Adipocyte (in vitro differentiated cells): ENCODE data around the gene LRRC8D.

Experiments
- DNase-seq: peaks from one replicate; pipeline ENCODE4 v3.0.0-alpha.2; 2015; ENCODE audit warnings: low read depth
- H3K27me3 ChIP-seq: replicated peaks from 2 replicates; pipeline ENCODE4 v1.7.0; 2013; ENCODE audit warnings: mild to moderate bottlenecking, low read length, moderate library complexity; ENCODE audit not compliant: control insufficient read depth, insufficient read depth
- H3K36me3 ChIP-seq: 2 replicates; pipeline ENCODE4 v1.7.0; 2013; ENCODE audit warnings: low read length, mild to moderate bottlenecking, moderate library complexity; ENCODE audit not compliant: control insufficient read depth, insufficient read depth, severe bottlenecking
- H3K4me1 ChIP-seq: 2 replicates; pipeline ENCODE4 v1.7.0; 2013; ENCODE audit warnings: mild to moderate bottlenecking, low read length, moderate library complexity; ENCODE audit not compliant: control insufficient read depth, insufficient read depth
- H3K4me3 ChIP-seq: 2 replicates; pipeline ENCODE4 v1.7.0; 2013; ENCODE audit warnings: mild to moderate bottlenecking, low read length, moderate library complexity
- H3K9ac ChIP-seq: 2 replicates; pipeline ENCODE4 v1.7.0; 2013; ENCODE audit warnings: mild to moderate bottlenecking, low read length, moderate library complexity
- H3K9me3 ChIP-seq: 2 replicates; pipeline ENCODE4 v1.7.0; 2013; ENCODE audit warnings: mild to moderate bottlenecking, low read length, moderate library complexity; ENCODE audit not compliant: control insufficient read depth

LRRC8D gene

GRCh38 chr1:89808441-89809117, 12.3 kb upstream of the LRRC8D start:
- no peaks in the 10 kb centered on the region for H3K27me3 ChIP-seq
- peak; percentile 47 for DNase-seq
- no peaks in the 10 kb centered on the region for H3K9me3 ChIP-seq
- no peak overlapping the region for H3K9ac ChIP-seq
- H3K36me3 ChIP-seq: no peaks in the 10 kb centered on the region
- peaks cover 28% of the 10 kb centered on the region for H3K4me1 ChIP-seq
- H3K4me3 ChIP-seq: no peak overlapping the region

GRCh38 chr1:89809556-89809955, 11.3 kb upstream of the LRRC8D start:
- Histone ChIP-seq H3K4me1 (peaks cover 28% of the 10 kb centered on the region), H3K27me3 (no peaks in the 10 kb centered on the region), H3K9ac (no peak overlapping the region), H3K9me3 (no peaks in the 10 kb centered on the region), H3K4me3 (no peak overlapping the region), H3K36me3 (no peaks in the 10 kb centered on the region)
- peak; percentile 11 for DNase-seq

- no peak for DNase-seq
- no peaks in the 10 kb centered on the region for H3K9me3 ChIP-seq
- H3K4me1 ChIP-seq: peaks cover 28% of the 10 kb centered on the region
- H3K4me3 ChIP-seq: no peak overlapping the region
- H3K36me3 ChIP-seq: no peaks in the 10 kb centered on the region
- no peaks in the 10 kb centered on the region for H3K27me3 ChIP-seq
- no peak overlapping the region for H3K9ac ChIP-seq
Observed at GRCh38 chr1:89810302-89810701, 10.5 kb upstream of the LRRC8D start.

DNA sequence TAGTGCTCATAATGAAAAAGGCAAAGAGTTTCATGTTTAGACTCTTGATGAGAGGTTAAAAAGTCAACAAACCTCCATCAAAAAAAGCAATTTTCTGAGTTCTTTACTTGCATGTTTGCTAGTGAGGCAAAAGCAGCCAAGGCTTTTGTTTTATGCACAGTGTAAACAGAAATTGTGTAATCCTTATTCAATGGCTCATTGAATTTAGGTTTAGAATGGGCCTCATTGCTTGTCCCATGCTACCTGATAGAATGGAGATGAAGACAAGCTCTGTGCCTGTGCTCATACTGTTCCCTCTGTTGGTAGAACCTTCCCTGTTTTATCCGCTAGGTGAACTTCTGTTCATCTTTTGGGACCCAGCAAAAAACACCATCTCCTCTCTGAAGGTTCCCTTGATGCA, 10.0 kb upstream of the LRRC8D start:
- Histone ChIP-seq H3K4me1 (peaks cover 28% of the 10 kb centered on the region), H3K9ac (no peak overlapping the region), H3K4me3 (no peak overlapping the region), H3K27me3 (no peaks in the 10 kb centered on the region), H3K36me3 (no peaks in the 10 kb centered on the region), H3K9me3 (no peaks in the 10 kb centered on the region)
- DNase-seq: peak; percentile 19

DNA sequence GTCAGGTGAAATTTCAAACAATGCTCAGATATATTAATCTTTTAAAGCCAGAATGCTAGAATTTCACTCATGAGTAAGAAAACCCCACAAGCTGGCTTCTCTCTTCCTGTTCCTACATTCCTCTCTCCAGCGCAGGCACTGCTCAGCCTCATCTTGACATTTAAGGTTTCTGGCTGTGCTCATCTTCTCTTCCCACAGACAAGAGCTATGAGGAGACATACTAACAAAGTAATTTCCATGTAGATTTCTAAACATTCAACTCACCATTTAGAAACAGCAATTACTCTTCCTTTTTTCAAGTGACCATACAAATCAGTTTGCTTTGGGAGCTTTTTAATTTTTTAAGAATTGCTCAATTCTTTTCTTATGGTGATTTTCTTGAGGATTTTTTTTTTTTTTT, 7.8 kb upstream of the LRRC8D start:
- H3K4me3 ChIP-seq: no peak overlapping the region
- H3K9me3 ChIP-seq: no peaks in the 10 kb centered on the region
- no peaks in the 10 kb centered on the region for H3K36me3 ChIP-seq
- H3K4me1 ChIP-seq: peaks cover 28% of the 10 kb centered on the region
- no peak overlapping the region for H3K9ac ChIP-seq
- H3K27me3 ChIP-seq: no peaks in the 10 kb centered on the region
- peak; percentile 51 for DNase-seq

- no peak for DNase-seq
- Histone ChIP-seq H3K9me3 (no peaks in the 10 kb centered on the region), H3K4me1 (peaks cover 9% of the 10 kb centered on the region), H3K27me3 (peaks cover 4% of the 10 kb centered on the region), H3K9ac (no peak overlapping the region), H3K36me3 (no peaks in the 10 kb centered on the region), H3K4me3 (no peak overlapping the region)
Observed at GRCh38 chr1:89815040-89815439, 5.8 kb upstream of the LRRC8D start.

GRCh38 chr1:89815611-89816010, 5.2 kb upstream of the LRRC8D start:
- Histone ChIP-seq H3K36me3 (no peaks in the 10 kb centered on the region), H3K4me1 (peaks cover 11% of the 10 kb centered on the region), H3K9me3 (no peaks in the 10 kb centered on the region), H3K9ac (no peak overlapping the region), H3K4me3 (no peak overlapping the region), H3K27me3 (peaks cover 4% of the 10 kb centered on the region)
- no peak for DNase-seq

GRCh38 chr1:89816366-89816765, 4.5 kb upstream of the LRRC8D start:
- no peak overlapping the region for H3K4me3 ChIP-seq
- no peak for DNase-seq
- H3K27me3 ChIP-seq: peaks cover 4% of the 10 kb centered on the region
- H3K4me1 ChIP-seq: peaks cover 5% of the 10 kb centered on the region
- H3K9me3 ChIP-seq: no peaks in the 10 kb centered on the region
- H3K36me3 ChIP-seq: no peaks in the 10 kb centered on the region
- H3K9ac ChIP-seq: no peak overlapping the region

DNA sequence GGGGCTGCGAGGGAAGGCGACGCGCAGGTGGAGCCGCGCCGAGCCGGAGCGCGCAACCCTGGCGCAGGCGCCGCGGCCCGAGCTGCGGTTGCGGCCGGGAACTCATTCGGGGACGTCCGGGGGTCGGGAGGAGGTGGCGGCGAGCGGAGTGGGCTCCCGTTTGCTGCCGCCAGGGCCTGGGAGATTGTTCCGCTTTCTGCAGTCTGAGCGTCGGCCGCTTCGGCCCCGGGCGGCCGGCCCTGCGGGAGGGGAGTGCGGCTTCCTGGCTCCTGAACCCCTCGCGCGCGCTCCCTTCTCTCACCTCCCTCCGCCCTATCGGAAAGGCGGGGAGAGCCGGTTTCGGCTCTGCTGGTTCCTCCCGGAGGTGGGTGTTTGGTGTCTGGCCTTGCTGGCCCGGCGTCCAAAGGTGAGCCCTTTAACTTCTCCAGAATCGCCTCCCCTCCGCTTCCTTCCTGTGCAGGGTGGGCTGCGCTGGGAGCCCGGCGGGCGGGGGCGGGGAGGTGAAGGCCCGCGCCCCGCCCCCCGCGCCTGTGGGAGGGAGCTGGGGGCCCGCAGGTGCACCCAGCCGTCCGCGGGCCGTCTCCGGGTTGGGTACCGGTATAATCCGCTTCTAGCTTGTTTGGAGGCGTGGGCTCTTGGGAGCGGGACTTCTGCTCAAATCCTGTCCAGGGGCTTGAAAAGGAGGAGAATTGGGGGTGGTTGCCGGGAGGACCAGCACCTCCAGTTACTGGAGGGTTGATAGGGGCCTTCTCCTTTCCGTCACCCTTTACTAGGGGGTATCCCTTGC, 683 bp downstream of the LRRC8D start:
- Histone ChIP-seq H3K27me3 (peaks cover 4% of the 10 kb centered on the region), H3K9ac (peak overlapping the region; percentile 83), H3K4me1 (peaks cover 28% of the 10 kb centered on the region), H3K9me3 (no peaks in the 10 kb centered on the region), H3K4me3 (peak overlapping the region; percentile 88), H3K36me3 (no peaks in the 10 kb centered on the region)
- DNase-seq: peak; percentile 67

DNA sequence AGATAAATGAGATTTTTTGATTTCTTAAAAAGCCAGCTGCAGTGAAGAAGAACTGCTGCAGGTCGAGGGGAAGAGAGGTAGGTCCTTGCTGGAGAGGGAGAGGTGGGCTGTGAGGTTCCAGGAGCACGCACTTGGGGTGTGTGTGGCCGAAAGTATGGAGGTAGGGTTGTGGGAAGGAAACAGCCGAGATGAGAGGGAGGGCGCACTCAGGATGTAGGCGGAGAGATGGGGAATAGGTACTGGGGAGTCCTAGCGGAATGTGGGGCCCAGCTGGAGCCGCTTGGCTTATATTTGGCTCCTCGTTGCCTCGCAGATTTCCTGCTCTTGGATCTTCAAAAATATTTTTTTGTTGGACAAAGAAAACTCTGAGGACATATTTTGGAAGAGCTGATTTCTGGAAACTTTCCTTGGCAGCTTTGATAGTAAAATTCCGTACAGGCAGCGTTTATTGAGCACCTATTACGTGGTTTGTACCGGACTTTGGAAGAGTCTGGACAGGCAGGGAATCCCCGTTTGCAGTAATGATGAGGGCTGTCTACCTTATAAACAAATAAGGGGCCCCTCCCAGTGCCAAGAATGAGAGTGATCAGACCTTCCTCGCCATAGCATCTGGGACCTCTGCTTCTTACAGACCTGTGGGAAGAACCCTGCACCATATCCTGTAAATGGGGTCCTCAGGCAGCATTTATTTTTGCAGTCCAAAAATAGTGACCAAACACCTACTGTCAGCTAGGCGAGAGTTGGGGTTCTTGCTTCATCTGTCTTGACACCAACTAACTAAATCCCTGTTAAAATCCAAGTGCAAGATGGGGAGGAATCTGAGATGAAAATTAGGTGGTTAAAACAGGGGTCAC, 1.5 kb downstream of the LRRC8D start:
- Histone ChIP-seq H3K27me3 (peaks cover 4% of the 10 kb centered on the region), H3K9me3 (no peaks in the 10 kb centered on the region), H3K4me3 (peak overlapping the region; percentile 88), H3K9ac (peak overlapping the region; percentile 83), H3K36me3 (no peaks in the 10 kb centered on the region), H3K4me1 (peaks cover 28% of the 10 kb centered on the region)
- no peak for DNase-seq

- DNase-seq: peak; percentile 86
- Histone ChIP-seq H3K9ac (peak overlapping the region; percentile 83), H3K9me3 (no peaks in the 10 kb centered on the region), H3K27me3 (peaks cover 4% of the 10 kb centered on the region), H3K4me1 (peaks cover 28% of the 10 kb centered on the region), H3K4me3 (peak overlapping the region; percentile 88), H3K36me3 (no peaks in the 10 kb centered on the region)
Observed at GRCh38 chr1:89822999-89823628, 2.3 kb downstream of the LRRC8D start.
